HuH-7.5 (cell line): ENCODE data around the gene TRPV4.

Source experiments
- DNase-seq: peaks from one replicate; pipeline ENCODE4 v3.0.0; 2011; ENCODE audit warnings: low spot score

TRPV4 gene

GRCh38 chr12:109760930-109761921, 72.0 kb downstream of the TRPV4 start:
- no peak for DNase-seq

- no peak for DNase-seq
Observed at GRCh38 chr12:109760031-109760929, 72.9 kb downstream of the TRPV4 start.

GRCh38 chr12:109759595-109759994, 73.6 kb downstream of the TRPV4 start:
- DNase-seq = no peak

- no peak for DNase-seq
Observed at GRCh38 chr12:109758426-109759420, 74.5 kb downstream of the TRPV4 start.

- DNase-seq = no peak
Observed at GRCh38 chr12:109757671-109758265, 75.4 kb downstream of the TRPV4 start.

- DNase-seq = no peak
Observed at GRCh38 chr12:109756457-109756856, 76.7 kb downstream of the TRPV4 start.

- no peak for DNase-seq
Observed at GRCh38 chr12:109753959-109754358, 79.2 kb downstream of the TRPV4 start.

GRCh38 chr12:109753054-109753401, 80.2 kb downstream of the TRPV4 start:
- DNase-seq = no peak

- no peak for DNase-seq
Observed at GRCh38 chr12:109752117-109753053, 80.8 kb downstream of the TRPV4 start.

- no peak for DNase-seq
Observed at GRCh38 chr12:109744986-109745942, 87.9 kb downstream of the TRPV4 start.

GRCh38 chr12:109744026-109744425, 89.2 kb downstream of the TRPV4 start:
- DNase-seq = no peak

GRCh38 chr12:109743076-109743910, 89.9 kb downstream of the TRPV4 start:
- DNase-seq = no peak

GRCh38 chr12:109741970-109742703, 91.1 kb downstream of the TRPV4 start:
- peak; percentile 65 for DNase-seq

- DNase-seq = no peak
Observed at GRCh38 chr12:109741286-109741969, 91.8 kb downstream of the TRPV4 start.

GRCh38 chr12:109740694-109741245, 92.4 kb downstream of the TRPV4 start:
- DNase-seq = no peak
